GM21619 (cell line): ENCODE measurements around the gene NEO1.

Source experiments
- ATAC-seq: cut with Tn5 transposase; IDR thresholded peaks from one replicate; pipeline ENCODE4 v1.9.1; 2021; ENCODE audit not compliant: unreplicated experiment

The NEO1 gene

GRCh38 chr15:73051807-73052652 lies at the start of gene NEO1:
Gene NEO1 (plus strand): TSS chr15:73052463. CDS start chr15:73052676, 213 bp downstream.
- ATAC-seq = peak; percentile 45

DNA sequence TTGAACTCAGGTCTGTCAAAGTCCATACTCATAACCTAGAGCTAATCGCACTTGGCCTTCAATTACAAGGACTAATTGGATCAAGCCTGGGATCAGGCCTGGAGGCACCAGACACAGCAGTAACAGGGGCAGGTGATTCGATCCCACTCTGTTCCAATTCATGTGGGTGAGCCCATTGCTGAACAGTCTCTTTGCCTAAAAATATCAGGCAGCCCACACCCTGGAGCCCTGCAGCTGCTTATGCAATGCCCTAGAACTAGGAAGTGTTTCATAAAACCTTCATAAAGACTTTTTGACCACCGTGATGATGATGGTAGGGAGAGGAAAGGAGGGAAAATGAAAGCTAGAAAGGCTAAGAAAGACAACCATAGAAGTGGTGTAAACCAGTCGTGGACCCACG lies 47.8 kb upstream of the NEO1 start:
- no peak for ATAC-seq

GRCh38 chr15:73005032-73005431 lies 47.2 kb upstream of the NEO1 start:
- no peak for ATAC-seq

DNA sequence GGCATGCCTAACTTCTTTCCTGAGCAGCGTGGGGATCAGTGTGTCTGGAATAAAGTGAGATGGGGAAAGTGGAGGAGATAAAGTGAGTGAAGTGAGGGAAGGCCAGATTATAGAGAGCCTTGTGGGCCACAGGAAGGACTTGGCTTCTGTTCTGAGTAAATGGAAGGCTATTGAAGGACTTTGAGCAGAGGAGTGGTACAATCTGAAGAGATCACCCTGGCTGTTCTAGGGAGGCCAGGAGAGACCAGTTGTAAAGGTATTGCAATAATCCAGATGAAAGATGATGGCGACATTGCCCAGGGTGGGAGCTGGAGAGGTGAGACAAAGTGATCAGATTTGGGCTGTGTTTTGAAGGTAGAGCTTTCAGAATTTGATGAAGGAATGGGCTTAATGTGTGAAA lies 46.8 kb upstream of the NEO1 start:
- ATAC-seq = no peak

GRCh38 chr15:73006523-73006922 lies 45.7 kb upstream of the NEO1 start:
- ATAC-seq = no peak

- no peak for ATAC-seq
These were observed 42.9 kb upstream of the NEO1 start for GRCh38 chr15:73009066-73010056.

GRCh38 chr15:73010154-73011152 lies 41.8 kb upstream of the NEO1 start:
- ATAC-seq = no peak

- no peak for ATAC-seq
These were observed 37.4 kb upstream of the NEO1 start for GRCh38 chr15:73014904-73015303.

DNA sequence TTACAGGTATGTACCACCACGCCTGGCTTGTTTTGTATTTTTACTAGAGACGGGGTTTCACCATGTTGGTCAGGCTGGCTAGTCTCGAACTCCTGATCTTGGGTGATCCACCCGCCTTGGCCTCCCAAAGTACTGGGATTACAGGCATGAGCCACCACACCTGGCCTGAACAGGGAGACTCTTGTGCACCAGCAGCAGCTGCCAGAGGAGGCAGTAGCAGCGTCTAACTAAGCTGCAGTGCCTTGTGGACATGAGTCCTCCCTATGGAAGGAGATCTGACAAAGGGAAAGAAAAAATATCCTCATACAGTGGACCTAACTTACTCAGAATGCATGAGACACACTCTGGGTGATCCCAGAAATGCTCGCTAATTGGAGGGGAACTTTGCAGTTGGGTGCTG lies 36.8 kb upstream of the NEO1 start:
- ATAC-seq = no peak

DNA sequence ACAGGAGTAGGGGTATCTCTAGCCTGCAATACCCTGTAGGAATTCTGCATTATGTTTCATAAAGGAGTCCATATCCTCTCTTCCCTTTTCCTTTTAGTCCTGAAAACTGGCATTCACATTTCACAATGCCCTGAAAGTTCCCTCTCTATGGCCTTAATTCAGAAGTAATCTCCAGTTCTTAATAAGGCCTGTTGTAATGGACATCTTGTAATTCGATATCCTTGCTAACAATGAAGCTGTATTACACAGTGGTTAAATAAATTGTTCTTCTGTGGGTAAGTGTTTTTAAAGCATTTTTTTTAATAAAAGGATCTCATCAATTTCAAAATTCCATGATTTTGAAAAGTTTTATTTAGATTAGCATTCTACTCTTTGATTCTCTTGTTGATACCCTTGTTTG lies 34.3 kb upstream of the NEO1 start:
- no peak for ATAC-seq

DNA sequence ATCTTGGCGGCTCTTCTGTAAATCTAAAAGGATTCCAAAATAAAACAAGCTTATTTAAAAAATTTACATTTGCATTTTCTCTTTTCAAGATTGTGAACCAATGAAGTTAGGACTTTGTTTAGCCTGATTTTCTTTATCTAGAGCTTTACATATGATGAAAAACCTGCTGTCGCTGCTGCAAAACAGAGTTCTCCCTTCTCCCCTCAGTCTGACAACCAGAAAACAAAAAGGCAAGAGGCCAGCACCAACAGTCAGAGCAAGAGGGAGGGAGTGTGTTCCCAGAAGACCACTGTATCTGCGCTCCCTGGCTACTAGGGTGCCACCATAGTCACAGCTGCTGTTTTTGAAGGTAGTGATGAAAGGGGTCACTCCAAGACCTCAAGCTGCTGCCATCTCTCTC lies 33.1 kb upstream of the NEO1 start:
- no peak for ATAC-seq

- no peak for ATAC-seq
These were observed 32.6 kb upstream of the NEO1 start for GRCh38 chr15:73019601-73020146.

DNA sequence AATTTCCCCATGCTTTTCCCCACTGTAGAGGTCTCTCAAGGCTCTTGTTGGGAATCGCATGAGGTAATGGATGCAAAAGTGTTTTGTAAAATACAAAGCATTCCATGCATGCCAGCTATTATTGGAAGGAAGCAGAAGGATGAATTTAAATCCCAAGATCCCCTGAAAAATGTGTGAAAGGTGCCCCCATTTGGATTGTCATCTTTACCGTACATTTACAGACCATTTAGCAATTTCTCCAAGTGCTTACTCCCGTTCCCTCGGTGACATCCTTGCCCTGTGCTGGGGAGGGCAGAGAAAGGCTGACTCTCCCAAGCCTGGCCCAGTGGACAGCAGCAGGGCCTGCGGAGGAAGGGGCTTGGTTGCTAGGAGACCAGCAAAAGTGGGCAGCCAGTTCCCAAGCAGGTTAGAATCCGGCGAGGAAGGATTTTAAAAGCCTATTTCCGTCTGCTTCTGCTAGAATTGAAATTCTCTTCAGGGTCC lies 31.1 kb upstream of the NEO1 start:
- no peak for ATAC-seq

- ATAC-seq = no peak
These were observed 30.1 kb upstream of the NEO1 start for GRCh38 chr15:73022161-73022560.

GRCh38 chr15:73023071-73023470 lies 29.2 kb upstream of the NEO1 start:
- ATAC-seq = no peak

- ATAC-seq = no peak
These were observed 28.1 kb upstream of the NEO1 start for GRCh38 chr15:73024168-73024567.

DNA sequence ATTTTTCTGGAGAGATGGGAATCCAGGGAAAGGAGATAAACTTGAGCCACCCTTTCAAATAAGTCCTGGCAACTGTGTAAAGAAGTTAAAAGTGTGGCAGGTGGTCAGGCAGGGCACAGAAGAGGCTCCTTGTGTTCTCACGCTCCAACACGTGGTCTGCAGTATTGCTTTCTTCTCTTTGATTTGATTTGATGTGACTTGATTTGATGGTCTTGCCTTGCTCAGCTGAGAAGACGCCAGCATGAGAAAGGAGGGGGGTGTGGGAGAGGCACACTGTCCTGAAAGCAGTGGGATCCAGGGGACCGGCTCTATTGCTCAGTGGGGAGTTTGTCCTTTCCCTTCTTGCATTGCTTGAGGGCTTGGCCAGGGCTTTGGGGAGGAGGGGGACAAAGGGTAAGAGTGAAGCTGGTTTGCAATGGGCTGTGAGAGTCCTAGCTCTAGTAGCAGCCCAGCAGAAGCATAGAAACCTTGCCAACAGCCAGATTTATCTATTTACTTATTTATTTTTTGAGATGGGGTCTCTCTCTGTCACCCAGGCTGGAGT lies 25.7 kb upstream of the NEO1 start:
- ATAC-seq = no peak

GRCh38 chr15:73028031-73028430 lies 24.2 kb upstream of the NEO1 start:
- ATAC-seq = no peak

DNA sequence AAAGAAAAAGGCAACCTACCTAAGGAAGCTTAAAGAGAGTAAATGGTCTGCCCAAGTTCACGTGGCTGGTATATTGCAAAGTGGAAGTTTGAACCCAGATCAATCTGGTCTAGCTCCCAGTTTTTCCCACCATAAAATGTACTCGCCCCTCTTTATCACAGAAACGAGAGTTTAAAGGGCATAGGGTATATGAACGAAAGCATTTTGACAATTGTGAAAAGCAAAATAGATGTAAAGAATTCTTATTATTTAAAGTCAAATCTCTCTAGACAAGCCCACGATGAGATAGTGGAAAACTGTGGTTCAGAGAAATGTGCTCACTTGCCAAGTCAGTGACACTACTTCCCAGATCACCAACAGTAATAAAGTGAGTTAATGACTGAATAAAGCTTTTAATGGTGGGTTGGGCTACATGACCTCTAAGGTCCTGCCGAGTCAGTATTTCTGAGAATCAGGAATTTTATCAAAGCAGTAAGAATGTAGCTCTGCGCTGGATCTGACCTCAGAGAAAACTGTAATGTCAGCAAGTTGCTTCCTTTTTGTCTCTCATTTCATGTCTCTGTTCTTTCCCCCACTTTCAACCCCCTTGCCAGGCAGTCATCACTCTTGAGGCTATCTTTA lies 23.3 kb upstream of the NEO1 start:
- no peak for ATAC-seq
